Lower lobe of right lung (tissue), 2 donors: ENCODE measurements around the gene NOSIP. TPM values are rescaled to one million over a fixed set of nuclear protein-coding genes. Genes with fewer than 3 reads are reported as not detected.
"Not testable (repeated sequence)": the region's sequence is repeated elsewhere in the genome, so short reads cannot be mapped to it uniquely, and the experiment has no call there.

Source experiments
- ATAC-seq, 2 donors: fragments of 200-7000 bp; cut with Tn5 transposase; one replicate each; pipeline ENCODE4 v1.9.1; 2020 to 2022; ENCODE audit warnings: mild to moderate bottlenecking in 2 of 2, moderate library complexity in 2 of 2
- DNase-seq: peaks from one replicate; pipeline ENCODE4 v3.0.0-alpha.2; 2020
- H3K27ac ChIP-seq: fragments of 200-600 bp; one replicate; pipeline ENCODE4 v1.8.0; 2022
- H3K27me3 ChIP-seq: fragments of 200-600 bp; one replicate; pipeline ENCODE4 v1.8.0; 2022; ENCODE audit warnings: low read depth
- H3K36me3 ChIP-seq: fragments of 200-600 bp; one replicate; pipeline ENCODE4 v1.8.0; 2022; ENCODE audit warnings: mild to moderate bottlenecking
- H3K4me1 ChIP-seq: fragments of 200-600 bp; one replicate; pipeline ENCODE4 v1.8.0; 2022
- H3K4me3 ChIP-seq: fragments of 200-600 bp; one replicate; pipeline ENCODE4 v1.8.0; 2022; ENCODE audit warnings: mild to moderate bottlenecking
- H3K9me3 ChIP-seq: fragments of 200-600 bp; one replicate; pipeline ENCODE4 v1.8.0; 2022
- intact Hi-C: fragments of 100-400 bp; cut with DNase I; formaldehyde crosslinking; loops from one replicate; pipeline ENCODE4 v1.11.0; 2022
- long read RNA-seq: library from polyadenylated mRNA; unstranded; transcript quantifications from one replicate; pipeline ENCODE4 v2.0.0, GENCODE V29; 2021
- total RNA-seq: library from RNA; stranded (reverse); fragmentation: NEBNext Ultra II Directional; extraction: Animal tissue kit (Norgen Biotek cat#: 25700); gene quantifications from one replicate; pipeline ENCODE4 v1.2.1, GENCODE V29; 2021
- TF ChIP-seq, protein P1 (sequence below): fragments of 200-600 bp; IDR thresholded peaks from one replicate; pipeline ENCODE4 v1.8.0; 2022; ENCODE audit warnings: antibody characterized with exemption, mild to moderate bottlenecking
- donor health status: DM: no; HTN: yes; CAD: no; lungs with severe emphysema.

Gene NOSIP, protein sequence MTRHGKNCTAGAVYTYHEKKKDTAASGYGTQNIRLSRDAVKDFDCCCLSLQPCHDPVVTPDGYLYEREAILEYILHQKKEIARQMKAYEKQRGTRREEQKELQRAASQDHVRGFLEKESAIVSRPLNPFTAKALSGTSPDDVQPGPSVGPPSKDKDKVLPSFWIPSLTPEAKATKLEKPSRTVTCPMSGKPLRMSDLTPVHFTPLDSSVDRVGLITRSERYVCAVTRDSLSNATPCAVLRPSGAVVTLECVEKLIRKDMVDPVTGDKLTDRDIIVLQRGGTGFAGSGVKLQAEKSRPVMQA
- total RNA-seq: 47.2 TPM
- long read RNA-seq, transcript NOSIP-204 (9 exons, 1,005 nt): major isoform, 5 of 28 reads
- long read RNA-seq, partial matches to known transcripts: 10 of 28 reads
- long read RNA-seq, other reads (novel, unspliced or antisense): 10 of 28 reads

DNA sequence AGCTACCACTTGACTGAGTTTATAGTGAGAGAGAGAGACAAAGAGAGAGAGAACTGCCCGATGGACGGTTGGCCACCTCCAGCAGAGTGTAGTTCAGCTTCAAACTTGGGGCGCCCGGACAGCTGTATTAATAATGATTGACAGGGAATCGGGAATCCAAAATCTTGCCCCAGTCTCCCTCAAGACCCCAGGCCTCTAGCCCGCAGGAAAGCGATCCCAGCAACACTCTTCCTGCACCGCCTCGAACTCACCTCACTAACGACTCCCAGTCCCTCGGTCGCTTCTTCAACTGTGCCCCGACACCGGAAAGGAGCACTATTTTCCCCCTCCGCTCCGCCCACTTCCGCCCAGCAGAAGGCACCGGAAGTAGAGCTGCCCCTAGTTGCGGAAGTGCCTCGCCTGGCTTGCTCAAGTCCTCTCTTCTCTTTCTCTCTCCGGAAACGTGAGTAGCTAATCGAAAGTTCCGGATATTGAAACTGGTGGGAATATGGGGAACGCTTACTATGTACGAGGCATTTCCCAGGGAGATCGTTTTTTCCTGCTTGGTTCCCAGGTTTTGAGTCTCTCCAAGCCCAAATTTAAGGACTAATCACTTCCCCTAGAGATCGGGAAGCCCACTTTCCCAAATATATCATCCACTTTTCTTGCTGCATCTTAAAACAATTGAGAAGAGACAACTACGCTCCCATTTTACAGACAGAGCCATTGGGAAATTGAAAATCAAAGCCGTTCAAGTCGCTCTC, at the start of gene NOSIP:
Gene NOSIP (minus strand): TSS at position 293 of the 743 bp plus-strand sequence. CDS start 19,865 bp downstream, outside the sequence.
- Histone ChIP-seq H3K27ac (peak within 1 kb of the TSS; percentile 79), H3K36me3 (peaks cover 15% of the 10 kb centered on the region), H3K27me3 (no peaks in the 10 kb centered on the region), H3K9me3 (no peaks in the 10 kb centered on the region), H3K4me1 (peaks cover 27% of the 10 kb centered on the region), H3K4me3 (peak within 1 kb of the TSS; percentile 70)
- DNase-seq: peak; percentile 95
- intact Hi-C loops: no loop called here
- ATAC-seq: peak; percentile 97 to 99
- TF ChIP-seq, protein P1, sequence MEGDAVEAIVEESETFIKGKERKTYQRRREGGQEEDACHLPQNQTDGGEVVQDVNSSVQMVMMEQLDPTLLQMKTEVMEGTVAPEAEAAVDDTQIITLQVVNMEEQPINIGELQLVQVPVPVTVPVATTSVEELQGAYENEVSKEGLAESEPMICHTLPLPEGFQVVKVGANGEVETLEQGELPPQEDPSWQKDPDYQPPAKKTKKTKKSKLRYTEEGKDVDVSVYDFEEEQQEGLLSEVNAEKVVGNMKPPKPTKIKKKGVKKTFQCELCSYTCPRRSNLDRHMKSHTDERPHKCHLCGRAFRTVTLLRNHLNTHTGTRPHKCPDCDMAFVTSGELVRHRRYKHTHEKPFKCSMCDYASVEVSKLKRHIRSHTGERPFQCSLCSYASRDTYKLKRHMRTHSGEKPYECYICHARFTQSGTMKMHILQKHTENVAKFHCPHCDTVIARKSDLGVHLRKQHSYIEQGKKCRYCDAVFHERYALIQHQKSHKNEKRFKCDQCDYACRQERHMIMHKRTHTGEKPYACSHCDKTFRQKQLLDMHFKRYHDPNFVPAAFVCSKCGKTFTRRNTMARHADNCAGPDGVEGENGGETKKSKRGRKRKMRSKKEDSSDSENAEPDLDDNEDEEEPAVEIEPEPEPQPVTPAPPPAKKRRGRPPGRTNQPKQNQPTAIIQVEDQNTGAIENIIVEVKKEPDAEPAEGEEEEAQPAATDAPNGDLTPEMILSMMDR: no peak

DNA sequence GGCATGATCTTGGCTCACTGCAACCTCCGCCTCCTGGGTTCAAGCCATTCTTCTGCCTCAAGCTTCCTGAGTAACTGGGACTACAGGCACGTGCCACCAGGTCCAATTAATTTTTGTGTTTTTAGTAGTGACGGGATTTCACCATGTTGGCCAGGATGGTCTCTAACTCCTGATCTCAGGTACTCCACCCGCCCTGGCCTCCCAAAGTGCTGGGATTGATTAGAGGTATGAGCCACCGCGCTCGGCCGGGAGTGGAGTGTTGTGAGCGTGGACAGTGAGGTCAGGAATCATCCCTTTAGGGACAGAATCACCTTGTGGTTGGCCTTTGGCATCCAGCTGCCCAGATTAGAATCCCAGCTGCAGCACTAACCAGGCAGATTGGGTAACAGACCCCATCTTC, 49.3 kb upstream of the NOSIP start:
- H3K9me3 ChIP-seq: no peaks in the 10 kb centered on the region
- H3K27me3 ChIP-seq: no peaks in the 10 kb centered on the region
- peaks cover 6% of the 10 kb centered on the region for H3K4me1 ChIP-seq
- no peak overlapping the region for H3K27ac ChIP-seq
- H3K36me3 ChIP-seq: peaks cover 23% of the 10 kb centered on the region
- intact Hi-C loops: no loop called here
- H3K4me3 ChIP-seq: no peak overlapping the region
- ATAC-seq: no peak
- no peak for DNase-seq
- TF ChIP-seq, protein P1: no peak

DNA sequence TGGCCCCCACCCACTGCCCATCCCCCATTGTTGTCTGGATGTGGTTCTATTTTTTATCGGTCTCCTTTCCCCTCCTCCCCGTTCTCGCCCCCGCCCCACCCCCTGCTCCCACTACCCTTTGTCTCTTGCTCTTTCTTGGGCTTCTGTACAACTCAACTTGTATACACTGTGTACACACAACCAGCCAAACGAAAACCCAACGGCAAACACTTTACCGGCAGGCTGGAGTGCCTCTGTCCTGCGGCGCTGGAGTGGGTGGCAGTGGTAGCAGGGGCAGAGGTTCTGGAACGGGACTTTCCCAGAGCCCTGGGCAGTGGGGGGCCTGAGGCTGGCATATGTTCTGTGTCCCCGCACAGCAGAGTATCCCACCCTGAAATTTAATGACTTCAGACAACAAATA, 45.9 kb upstream of the NOSIP start:
- peaks cover 39% of the 10 kb centered on the region for H3K36me3 ChIP-seq
- intact Hi-C loops: no loop called here
- DNase-seq (no peak), ATAC-seq (peak; percentile 80 to 91)
- H3K27me3 ChIP-seq: no peaks in the 10 kb centered on the region
- H3K4me1 ChIP-seq: peaks cover 6% of the 10 kb centered on the region
- no peak overlapping the region for H3K27ac ChIP-seq
- no peaks in the 10 kb centered on the region for H3K9me3 ChIP-seq
- H3K4me3 ChIP-seq: no peak overlapping the region
- TF ChIP-seq, protein P1: no peak

DNA sequence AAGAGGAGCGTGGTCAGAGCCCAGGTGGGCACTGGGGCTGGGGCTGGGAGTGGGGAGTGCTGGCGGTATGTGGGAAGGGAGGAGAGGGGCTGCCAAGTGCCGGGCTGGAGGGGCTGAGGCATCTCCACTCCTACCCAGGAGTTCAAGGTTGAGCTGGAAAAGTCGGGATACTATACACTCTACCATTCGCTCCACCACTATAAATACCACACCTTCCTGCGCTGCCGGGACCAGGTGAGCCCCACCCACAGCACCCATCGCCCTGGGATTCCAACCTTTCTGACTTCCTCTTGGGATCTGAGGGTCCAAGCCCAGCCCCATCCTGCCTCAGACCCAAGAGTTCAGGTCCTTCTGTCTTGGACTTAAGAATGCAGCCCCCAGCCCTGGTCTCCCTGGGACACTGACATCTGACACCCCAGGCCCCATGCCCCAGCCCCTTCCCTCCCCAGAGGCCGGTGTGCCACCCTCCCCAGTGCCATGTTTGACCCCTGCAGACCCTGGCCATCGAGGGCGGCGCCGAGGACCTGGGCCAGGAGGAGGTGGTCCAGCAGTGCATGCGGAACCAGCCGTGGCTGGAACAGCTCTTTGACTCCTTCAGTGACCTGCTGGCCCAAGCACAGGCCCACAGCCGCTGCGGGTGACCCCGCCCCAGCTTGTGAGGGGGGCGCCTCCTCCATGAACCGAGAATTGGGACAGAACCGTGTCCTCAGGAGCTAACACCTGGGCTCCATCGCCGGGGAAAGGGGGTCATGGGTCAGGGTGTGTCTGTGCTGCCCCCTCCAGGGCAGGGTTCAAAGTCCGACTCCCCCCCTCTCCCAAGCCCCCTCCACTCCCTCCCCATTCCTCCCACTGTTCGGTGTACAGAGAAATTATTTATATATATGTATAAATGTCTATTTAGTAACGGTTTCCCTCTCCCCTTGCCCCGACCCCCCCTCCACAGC, 44.9 kb upstream of the NOSIP start:
- H3K27me3 ChIP-seq: no peaks in the 10 kb centered on the region
- no peaks in the 10 kb centered on the region for H3K4me1 ChIP-seq
- TF ChIP-seq, protein P1: no peak
- no peaks in the 10 kb centered on the region for H3K9me3 ChIP-seq
- no peak for DNase-seq
- H3K27ac ChIP-seq: no peak overlapping the region
- ATAC-seq: peak in 1 of 2 donors; percentile 22
- H3K36me3 ChIP-seq: peaks cover 43% of the 10 kb centered on the region
- no peak overlapping the region for H3K4me3 ChIP-seq
- intact Hi-C loops: no loop called here

DNA sequence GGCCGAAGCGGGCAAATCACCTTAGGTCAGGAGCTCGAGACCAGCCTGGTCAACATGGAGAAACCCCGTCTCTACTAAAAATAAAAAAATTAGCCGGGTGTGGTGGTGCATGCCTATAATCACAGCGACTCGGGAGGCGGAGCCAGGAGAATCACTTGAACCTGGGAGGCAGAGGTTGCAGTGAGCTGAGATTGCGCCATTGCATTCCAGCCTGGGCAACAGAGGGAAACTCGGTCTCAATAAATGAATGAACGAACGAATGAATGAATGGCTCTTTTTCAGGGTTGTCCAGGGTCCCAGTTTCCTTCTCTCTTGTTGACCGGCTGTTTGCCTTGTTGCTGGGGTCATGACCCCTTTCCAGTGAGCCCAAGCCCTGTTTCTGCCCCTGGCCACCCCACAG, 37.5 kb upstream of the NOSIP start:
- not testable (repeated sequence) for ATAC-seq

More for the DNA sequence above, 37.5 kb upstream of the NOSIP start:
- H3K27me3 ChIP-seq, H3K9me3 ChIP-seq, intact Hi-C loops, DNase-seq, H3K4me1 ChIP-seq, H3K4me3 ChIP-seq, H3K27ac ChIP-seq: not testable (repeated sequence)
- peaks cover 72% of the 10 kb centered on the region for H3K36me3 ChIP-seq
